ENCODE data around the gene TRIM14. TPM values are rescaled to one million over a fixed set of nuclear protein-coding genes. Genes with fewer than 3 reads are reported as not detected.

TRIM14 gene
- total RNA-seq, 4 donors from 2014 or later, result 21.0 to 39.2 (median 31.6) TPM

GRCh38 chr9:98101868-98102273, 17.2 kb downstream of the TRIM14 start:
- peak; percentile 34 for DNase-seq
- H3K4me1 ChIP-seq, result peaks cover 22 to 74% (median 29%) of the 10 kb centered on the region in 3 donors
- intact Hi-C loops (cut with DNase I), result no loop called here
- WGBS, 2 donors, result 43 to 51% methylated on average over 3 to 5 of the region's 6 CpGs
- TF ChIP-seq CTCF (IDR thresholded peaks at IDR 0.05) (no peak), POLR2A (IDR thresholded peaks at IDR 0.05) (peak in 1 of 4 donors; percentile 68)
- H3K4me3 ChIP-seq, result no peak overlapping the region
- no peaks in the 10 kb centered on the region for H3K27me3 ChIP-seq
- peak overlapping the region; percentile 19 to 86 (median 54) for H3K27ac ChIP-seq
- H3K9me3 ChIP-seq, result no peaks in the 10 kb centered on the region
- peaks cover 0 to 27% (median 5%) of the 10 kb centered on the region in 3 donors for H3K36me3 ChIP-seq

- H3K36me3 ChIP-seq, result peaks cover 0 to 26% (median 5%) of the 10 kb centered on the region in 3 donors
- no peak for TF ChIP-seq POLR2A (IDR thresholded peaks at IDR 0.05)
- TF ChIP-seq CTCF (IDR thresholded peaks at IDR 0.05), result no peak
- peak overlapping the region; percentile 19 to 86 (median 54) for H3K27ac ChIP-seq
- H3K4me3 ChIP-seq, result no peak overlapping the region
- 80 to 89% methylated on average over 7 of the region's 7 CpGs for WGBS, 2 donors
- no peaks in the 10 kb centered on the region for H3K9me3 ChIP-seq
- no peaks in the 10 kb centered on the region for H3K27me3 ChIP-seq
- intact Hi-C loops (cut with DNase I), result no loop called here
- DNase-seq, result no peak
- peaks cover 24 to 74% (median 29%) of the 10 kb centered on the region in 3 donors for H3K4me1 ChIP-seq
Measured at GRCh38 chr9:98101416-98101815, 17.6 kb downstream of the TRIM14 start.

GRCh38 chr9:98100456-98100855, 18.6 kb downstream of the TRIM14 start:
- H3K4me1 ChIP-seq, result peaks cover 24 to 74% (median 29%) of the 10 kb centered on the region in 3 donors
- H3K36me3 ChIP-seq, result peaks cover 0 to 26% (median 10%) of the 10 kb centered on the region in 3 donors
- no peaks in the 10 kb centered on the region for H3K9me3 ChIP-seq
- no peaks in the 10 kb centered on the region for H3K27me3 ChIP-seq
- H3K4me3 ChIP-seq, result no peak overlapping the region
- no peak for DNase-seq
- TF ChIP-seq CTCF (IDR thresholded peaks at IDR 0.05), result no peak
- TF ChIP-seq POLR2A (IDR thresholded peaks at IDR 0.05), result no peak
- peak overlapping the region; percentile 49 to 88 (median 81) for H3K27ac ChIP-seq
- intact Hi-C loops (cut with DNase I), result no loop called here

GRCh38 chr9:98099898-98100297, 19.1 kb downstream of the TRIM14 start:
- DNase-seq, result no peak
- Histone ChIP-seq H3K27me3 (no peaks in the 10 kb centered on the region), H3K4me1 (peaks cover 24 to 74% (median 29%) of the 10 kb centered on the region in 3 donors), H3K4me3 (no peak overlapping the region), H3K27ac (peak overlapping the region; percentile 60 to 88 (median 81)), H3K36me3 (peaks cover 0 to 26% (median 10%) of the 10 kb centered on the region in 3 donors), H3K9me3 (no peaks in the 10 kb centered on the region)
- intact Hi-C loops (cut with DNase I), result no loop called here
- no peak for TF ChIP-seq POLR2A (IDR thresholded peaks at IDR 0.05)
- no peak for TF ChIP-seq CTCF (IDR thresholded peaks at IDR 0.05)
- 28 to 30% methylated on average over 4 to 5 of the region's 5 CpGs for WGBS, 2 donors

GRCh38 chr9:98099346-98099745, 19.7 kb downstream of the TRIM14 start:
- TF ChIP-seq CTCF (IDR thresholded peaks at IDR 0.05), result no peak
- TF ChIP-seq POLR2A (IDR thresholded peaks at IDR 0.05), result no peak
- DNase-seq, result no peak
- peaks cover 2 to 26% (median 6%) of the 10 kb centered on the region in 3 donors for H3K36me3 ChIP-seq
- peak overlapping the region; percentile 60 to 88 (median 81) for H3K27ac ChIP-seq
- H3K9me3 ChIP-seq, result no peaks in the 10 kb centered on the region
- WGBS, 2 donors, result 50 to 75% methylated on average over 2 of the region's 2 CpGs
- H3K27me3 ChIP-seq, result no peaks in the 10 kb centered on the region
- intact Hi-C loops (cut with DNase I), result no loop called here
- H3K4me1 ChIP-seq, result peaks cover 24 to 70% (median 26%) of the 10 kb centered on the region in 3 donors
- no peak overlapping the region for H3K4me3 ChIP-seq

Data from esophagus squamous epithelium (tissue), 5 donors.